ENCODE results near the gene KCNMA1.

KCNMA1 gene

DNA sequence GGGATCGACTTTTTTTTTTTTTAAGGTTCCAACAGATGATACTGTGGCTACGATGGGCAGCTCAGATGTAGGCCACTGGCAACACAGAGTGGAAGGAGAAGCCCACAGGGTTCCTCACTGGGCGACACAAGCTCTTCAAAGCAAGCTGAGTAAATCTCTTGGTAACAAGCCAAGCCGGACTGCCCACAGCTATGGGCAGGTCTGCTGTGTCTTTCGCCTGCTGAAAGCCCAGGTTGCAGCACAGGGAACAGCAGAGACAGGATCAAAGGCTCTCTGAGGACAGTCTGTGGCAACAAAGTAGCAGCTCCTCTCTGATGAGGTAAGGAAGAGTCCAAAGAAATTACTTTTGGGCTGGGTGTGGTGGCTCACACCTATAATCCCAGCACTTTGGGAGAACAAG is 83.6 kb downstream of the KCNMA1 start:
- no peak for DNase-seq

GRCh38 chr10:77553311-77553710 is 84.3 kb downstream of the KCNMA1 start:
- no peak for DNase-seq

GRCh38 chr10:77552252-77552651 is 85.4 kb downstream of the KCNMA1 start:
- DNase-seq = no peak

DNA sequence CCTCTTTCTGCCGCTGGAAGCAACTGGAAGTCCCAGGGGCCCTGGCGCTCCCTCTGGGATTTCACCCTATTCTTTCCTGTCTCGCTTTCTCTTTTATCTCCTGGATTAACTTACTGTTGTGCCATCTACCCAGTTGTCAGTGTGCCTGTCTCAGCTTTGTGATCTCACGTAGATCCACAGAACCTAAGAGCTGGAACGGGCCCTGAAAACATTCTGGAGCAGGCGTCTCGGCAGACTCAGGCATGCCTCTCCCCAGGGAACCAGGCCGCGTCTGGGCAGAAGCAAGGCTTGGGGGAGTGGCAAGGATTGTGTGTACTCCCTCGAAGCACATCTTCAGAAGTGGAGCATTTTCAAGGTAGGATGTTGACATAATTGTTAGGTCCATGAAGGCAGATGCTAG is 87.2 kb downstream of the KCNMA1 start:
- DNase-seq = no peak

- no peak for DNase-seq
Observed at GRCh38 chr10:77548671-77549070, 88.9 kb downstream of the KCNMA1 start.

DNA sequence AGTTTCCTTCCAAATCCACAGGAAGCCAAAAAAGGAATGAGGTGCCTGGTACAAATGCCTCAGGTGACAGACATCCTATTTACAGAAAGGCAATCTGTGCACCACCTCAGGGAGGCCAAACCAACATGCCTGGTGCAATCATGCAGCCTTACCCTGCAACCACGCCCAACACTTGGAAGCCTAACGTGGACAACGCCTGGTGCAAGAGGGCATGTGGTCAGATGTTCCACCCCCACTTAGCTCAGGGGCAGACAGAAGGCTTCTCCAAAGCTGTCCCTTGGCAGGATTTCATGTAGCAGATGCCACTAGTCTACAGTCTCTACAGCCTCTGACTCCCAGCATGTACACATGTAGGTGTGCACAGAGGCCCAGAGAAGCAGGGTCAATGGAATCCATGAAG is 89.5 kb downstream of the KCNMA1 start:
- DNase-seq = no peak

DNA sequence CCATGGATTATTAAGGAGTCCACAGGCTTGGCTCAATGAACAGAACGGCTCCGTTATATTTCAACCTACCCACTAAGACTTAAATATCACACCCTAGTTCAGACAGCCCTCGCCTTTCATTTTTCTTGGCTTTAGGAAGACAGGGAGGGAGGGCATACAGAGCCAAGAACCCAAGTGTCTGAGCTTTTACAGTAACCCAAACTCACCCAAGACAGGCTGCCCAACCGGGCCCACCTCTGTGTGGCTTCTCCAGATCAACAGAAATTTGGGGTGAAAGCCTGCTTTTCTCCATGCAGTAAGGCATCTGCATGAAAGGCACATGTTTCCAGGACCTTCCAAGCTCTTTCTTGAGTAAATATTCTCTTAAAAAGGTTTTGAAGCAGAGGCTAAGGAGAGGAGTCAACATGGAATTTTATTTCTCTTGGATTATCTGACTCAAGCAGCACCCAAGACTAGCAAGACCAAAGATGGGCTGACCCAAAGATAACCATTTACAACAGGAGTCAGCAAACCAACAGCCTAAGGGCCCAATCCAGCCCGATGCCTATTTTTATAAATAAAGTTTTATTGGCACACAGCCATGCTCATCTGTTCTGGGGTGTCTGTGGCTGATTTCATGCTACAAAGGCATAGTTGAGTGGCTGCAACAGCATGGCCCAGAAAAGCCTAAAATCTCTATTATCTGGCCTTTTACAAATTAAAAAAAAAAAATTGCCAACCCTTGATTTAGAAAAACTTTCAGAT is 90.1 kb downstream of the KCNMA1 start:
- DNase-seq = no peak

- DNase-seq = no peak
Observed at GRCh38 chr10:77546042-77546441, 91.6 kb downstream of the KCNMA1 start.

DNA sequence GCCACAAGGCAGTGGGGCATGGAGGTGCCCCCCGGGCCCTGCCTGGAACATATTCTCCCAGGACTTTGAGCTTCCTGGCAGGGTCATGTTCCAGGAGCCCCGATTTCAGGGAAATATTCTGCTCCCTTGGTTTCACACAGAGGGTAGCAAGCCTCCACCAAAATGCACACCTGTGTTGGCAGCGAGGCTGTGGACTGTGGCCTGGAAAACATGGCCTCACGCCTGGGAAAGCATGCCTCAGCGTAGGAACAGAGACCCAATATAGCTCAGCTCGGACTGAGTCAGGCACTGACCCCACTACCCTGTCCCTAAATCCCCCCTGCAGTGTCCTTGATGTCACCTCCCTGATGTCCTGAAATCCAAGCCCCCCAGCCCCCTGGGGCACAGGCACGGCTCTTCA is 92.0 kb downstream of the KCNMA1 start:
- no peak for DNase-seq

DNA sequence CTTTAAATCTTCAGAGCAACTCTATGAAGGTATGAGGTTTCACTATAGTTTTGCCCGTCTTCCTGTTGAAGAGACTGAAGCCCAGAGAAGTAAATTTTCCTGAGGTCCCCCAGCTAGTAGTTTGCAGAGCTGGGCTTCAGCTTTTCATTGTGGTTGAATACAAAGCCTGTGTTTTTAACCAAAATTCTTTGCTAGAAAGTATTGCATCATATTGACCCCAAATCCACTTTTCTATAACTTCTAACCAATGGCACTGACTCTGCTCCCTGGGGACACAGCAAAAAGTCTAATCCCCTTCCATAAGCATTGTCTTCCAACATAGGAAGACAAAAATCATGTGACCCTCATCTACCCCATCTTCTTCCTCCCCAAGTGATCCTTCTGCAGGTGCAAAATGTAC is 93.0 kb downstream of the KCNMA1 start:
- no peak for DNase-seq

GRCh38 chr10:77542710-77543259 is 94.8 kb downstream of the KCNMA1 start:
- DNase-seq = no peak

DNA sequence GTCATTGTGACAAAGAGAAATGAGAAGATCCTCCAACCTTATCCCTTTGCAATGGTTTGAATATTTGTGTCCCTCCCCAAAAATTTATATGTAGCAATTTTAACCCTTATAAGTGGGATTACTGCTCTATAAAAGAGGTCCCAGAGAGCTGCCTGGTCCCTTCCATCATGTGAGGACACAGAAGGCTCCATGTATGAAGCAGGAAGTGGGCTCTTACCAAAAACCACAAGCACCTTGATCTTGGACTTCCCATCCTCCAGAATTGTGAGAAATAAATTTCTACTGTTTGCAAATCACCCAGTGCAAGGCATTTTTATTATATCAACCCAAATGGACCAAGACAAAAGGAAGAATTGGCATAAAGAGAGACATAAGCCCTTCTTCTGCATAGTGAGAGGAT is 95.7 kb downstream of the KCNMA1 start:
- no peak for DNase-seq

GRCh38 chr10:77541247-77541646 is 96.4 kb downstream of the KCNMA1 start:
- no peak for DNase-seq

DNA sequence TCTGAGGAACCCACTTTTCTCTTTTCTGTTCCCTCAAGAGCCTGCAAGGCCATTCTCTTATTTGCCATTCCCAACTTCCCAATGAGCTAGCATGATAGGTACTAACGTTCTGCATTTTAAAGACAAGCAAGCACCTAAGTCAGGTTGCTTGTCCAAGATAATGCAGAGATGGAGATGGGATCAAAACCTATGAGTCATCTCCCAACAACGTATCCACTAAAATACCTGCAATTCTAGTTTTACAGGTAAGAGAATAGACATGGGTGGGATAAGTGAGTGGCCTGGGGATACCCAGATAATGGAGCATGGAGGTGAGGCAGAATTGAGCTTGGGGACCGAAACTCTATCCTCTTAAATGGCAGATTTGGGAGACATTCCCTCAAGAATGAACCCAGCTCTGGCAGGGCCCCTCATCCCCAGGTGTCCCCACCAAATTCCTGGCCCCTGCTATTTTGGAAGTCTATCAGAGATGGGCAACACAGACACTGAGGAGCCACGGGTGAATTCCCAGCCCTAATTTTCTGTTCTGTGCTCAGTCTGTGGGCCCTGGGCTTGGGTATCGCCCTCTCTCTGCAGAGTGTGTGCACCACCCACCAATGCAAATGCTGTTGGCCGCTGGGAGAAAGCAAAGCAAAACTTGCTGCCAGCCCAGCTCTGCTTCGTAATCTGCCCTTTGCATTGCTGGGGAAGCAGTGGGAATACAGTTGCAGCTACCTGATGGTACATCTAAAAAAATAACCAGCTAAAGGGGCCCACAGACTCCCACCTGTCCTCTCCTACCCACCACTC is 98.3 kb downstream of the KCNMA1 start:
- no peak for DNase-seq

GRCh38 chr10:77537720-77538373 is 99.8 kb downstream of the KCNMA1 start:
- no peak for DNase-seq

- DNase-seq = no peak
Observed at GRCh38 chr10:77537071-77537470, 100.5 kb downstream of the KCNMA1 start.

GRCh38 chr10:77533887-77534278 is 103.7 kb downstream of the KCNMA1 start:
- DNase-seq = no peak

- DNase-seq = no peak
Observed at GRCh38 chr10:77533146-77533886, 104.3 kb downstream of the KCNMA1 start.

GRCh38 chr10:77532068-77532467 is 105.5 kb downstream of the KCNMA1 start:
- DNase-seq = no peak

GRCh38 chr10:77531441-77532001 is 106.1 kb downstream of the KCNMA1 start:
- no peak for DNase-seq

GRCh38 chr10:77530011-77530410 is 107.6 kb downstream of the KCNMA1 start:
- no peak for DNase-seq

DNA sequence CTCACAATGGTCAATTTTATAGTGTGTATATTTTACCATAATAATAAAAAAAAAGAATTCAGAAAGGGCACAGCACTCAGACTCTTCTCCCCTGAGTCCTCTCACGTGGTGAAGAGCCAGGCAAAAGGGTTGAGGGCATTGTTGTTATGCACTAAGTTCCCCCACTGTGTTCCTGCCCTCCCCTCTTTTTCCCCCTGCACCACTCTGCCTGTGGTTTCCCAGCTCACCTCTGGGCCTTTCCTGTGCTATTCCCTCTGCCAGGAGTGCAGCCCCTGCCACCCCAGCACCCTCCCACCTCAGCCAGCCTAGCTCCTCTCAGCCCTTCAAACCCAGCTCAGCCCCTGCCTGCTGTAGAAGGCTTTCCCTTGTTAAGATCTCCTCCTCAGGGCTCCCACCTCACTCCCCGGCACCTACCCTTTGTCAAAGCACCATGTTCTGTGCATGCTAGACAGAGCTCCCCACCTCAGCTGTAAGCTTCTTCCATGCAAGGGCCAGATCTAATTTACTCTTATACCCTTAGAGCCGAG is 108.5 kb downstream of the KCNMA1 start:
- DNase-seq = no peak

All from activated T-cell treated with anti-CD3 and anti-CD28 coated beads for 4 hours (primary cell).